K562 (cell line): Measurements from ENCODE around the gene RELL2. TPM values are rescaled to one million over a fixed set of nuclear protein-coding genes. Genes with fewer than 3 reads are reported as not detected.

ENCODE experiments used
- ATAC-seq: fragments of 200-7000 bp; cut with Tn5 transposase; 3 replicates; pipeline ENCODE4 v1.9.1; 2020; ENCODE audit warnings: moderate library complexity
- BruUV-seq: library from RNA; stranded (reverse); fragments of 400-500 nt; replicated peaks from 2 replicates; lab custom pipeline; 2021; lab: Mats Ljungman, UMichigan
- CTCF ChIA-PET: fragments of 300-600 bp; formaldehyde crosslinking; extraction: SDS; loops from one replicate; lab custom pipeline; 2021; ENCODE audit warnings: low intra/inter-chr PET ratio; lab: Yijun Ruan, JAX
- POLR2A ChIA-PET: fragments of 300-600, 350-650 bp; sonication (Branson Sonifier 250); formaldehyde crosslinking; extraction: SDS; loops from one replicate; lab custom pipeline; 2021; ENCODE audit warnings: antibody characterized with exemption, inconsistent platforms; lab: Yijun Ruan, JAX
- DNase-seq, 4 experiments: peaks; one replicate each; pipeline versions ENCODE4 v3.0.0 to v3.0.0-alpha.2; 2011 to 2018; ENCODE audit warnings: low spot score in 3 of 4, mixed read lengths in 3 of 4; ENCODE audit errors: extremely low read depth in 1 of 4
- FAIRE-seq: peaks from 2 replicates; lab custom pipeline; 2011; peaks lifted over from hg19 to GRCh38; lab: Jason Lieb, UNC
- H2AFZ ChIP-seq: 2 replicates; pipeline ENCODE4 v1.6.0; 2011; ENCODE audit warnings: low read depth, low read length, control low read depth, inconsistent platforms
- H3K27ac ChIP-seq: fragments of 200-600 bp; 3 replicates; pipeline ENCODE4 v1.8.0; 2011; ENCODE audit warnings: low read depth, mild to moderate bottlenecking, control low read depth, inconsistent platforms, low read length, moderate library complexity, mixed read lengths; ENCODE audit errors: extremely low read depth
- H3K27me3 ChIP-seq, 2 experiments: fragments of 300-600 bp in 1 of 2; 2 replicates in 1 of 2; 3 replicates in 1 of 2; pipeline versions ENCODE4 v1.6.0 to v1.8.0; 2011; ENCODE audit warnings: inconsistent platforms in 2 of 2, low read length in 2 of 2, mild to moderate bottlenecking in 1 of 2, mixed read lengths in 1 of 2, moderate library complexity in 1 of 2; ENCODE audit not compliant: control insufficient read depth in 2 of 2, insufficient read depth in 2 of 2
- H3K36me3 ChIP-seq: fragments of 300-600 bp; 3 replicates; pipeline ENCODE4 v1.8.0; 2011; ENCODE audit warnings: mild to moderate bottlenecking, low read length, inconsistent platforms; ENCODE audit not compliant: control insufficient read depth, insufficient read depth
- H3K4me1 ChIP-seq, 2 experiments: fragments of 200-600 bp in 1 of 2; replicated peaks in 1 of 2; 2 replicates in 1 of 2; 3 replicates in 1 of 2; pipeline versions ENCODE4 v1.5.1 to v1.8.0; 2011; ENCODE audit warnings: inconsistent platforms in 2 of 2, low read length in 2 of 2, mild to moderate bottlenecking in 1 of 2, mixed read lengths in 1 of 2, moderate library complexity in 1 of 2; ENCODE audit not compliant: control insufficient read depth in 2 of 2, insufficient read depth in 2 of 2
- H3K4me2 ChIP-seq: 2 replicates; pipeline ENCODE4 v1.6.1; 2011; ENCODE audit warnings: low read length, control low read depth, inconsistent platforms, mixed read lengths; ENCODE audit not compliant: insufficient read depth
- H3K4me3 ChIP-seq: fragments of 200-600 bp; sonication (generic), shearing (Covaris generic); 2 replicates; pipeline ENCODE4 v1.5.1; 2016; ENCODE audit warnings: control low read depth, inconsistent platforms
- H3K79me2 ChIP-seq: fragments of 200-600 bp; 3 replicates; pipeline ENCODE4 v1.8.0; 2011; ENCODE audit warnings: low read length, inconsistent platforms; ENCODE audit not compliant: control insufficient read depth, insufficient read depth
- H3K9ac ChIP-seq, 2 experiments: 2 replicates each; pipeline versions ENCODE4 v1.6.0 to v1.6.1; 2011; ENCODE audit warnings: low read depth in 2 of 2, low read length in 2 of 2, control low read depth in 1 of 2, inconsistent platforms in 1 of 2, mild to moderate bottlenecking in 1 of 2, mixed read lengths in 1 of 2; ENCODE audit not compliant: insufficient read depth in 1 of 2
- H3K9me1 ChIP-seq: one replicate; pipeline ENCODE4 v1.6.0; 2011; ENCODE audit warnings: inconsistent platforms, mild to moderate bottlenecking, low read length, moderate library complexity; ENCODE audit not compliant: control insufficient read depth, insufficient read depth
- H3K9me3 ChIP-seq: replicated peaks from 2 replicates; pipeline ENCODE4 v1.5.1; 2011; ENCODE audit warnings: low read depth, low read length, inconsistent platforms; ENCODE audit not compliant: control insufficient read depth, insufficient read depth
- H4K20me1 ChIP-seq: replicated peaks from 2 replicates; pipeline ENCODE4 v1.6.1; 2011; ENCODE audit warnings: low read length, inconsistent platforms, mixed read lengths; ENCODE audit not compliant: control insufficient read depth, insufficient read depth
- GABPA ChIP-seq: fragments of 200-800 bp; sonication (Bioruptor generic); conservative IDR thresholded peaks from 2 replicates; pipeline ENCODE4 v1.6.1; 2016; ENCODE audit warnings: low read depth, missing genetic modification characterization, missing compliant biosample characterization
- HES1 ChIP-seq: fragments of 450-650 bp; IDR thresholded peaks from 2 replicates; pipeline ENCODE4 v1.6.1; 2016; ENCODE audit warnings: low read depth, mild to moderate bottlenecking, moderate library complexity
- PRDM10 ChIP-seq: fragments of 450-650 bp; IDR thresholded peaks from 2 replicates; pipeline ENCODE4 v1.6.1; 2018; ENCODE audit not compliant: partially characterized antibody
- SIRT6 ChIP-seq: IDR thresholded peaks from one replicate; pipeline ENCODE4 v1.6.1; 2012; ENCODE audit warnings: low read depth, mild to moderate bottlenecking, control low read depth, inconsistent platforms, low read length, moderate library complexity
- SMAD4 ChIP-seq: fragments of 250-450 bp; sonication (Bioruptor Pico); conservative IDR thresholded peaks from 2 replicates; pipeline ENCODE4 v1.8.0; 2021; ENCODE audit warnings: inconsistent platforms, mild to moderate bottlenecking, moderate library complexity
- SRSF9 ChIP-seq: fragments of 200-400 bp; formaldehyde crosslinking; IDR thresholded peaks from 2 replicates; pipeline ENCODE4 v1.6.1; 2017; ENCODE audit warnings: low read depth, low read length, borderline replicate concordance
- TSHZ1 ChIP-seq: fragments of 250-450 bp; sonication (Bioruptor Pico); IDR thresholded peaks from 2 replicates; pipeline ENCODE4 v1.4.0; 2020; ENCODE audit warnings: mild to moderate bottlenecking, moderate library complexity
- XRCC4 ChIP-seq: IDR thresholded peaks from one replicate; pipeline ENCODE4 v1.6.1; 2011; ENCODE audit not compliant: insufficient read depth, insufficient read length; ENCODE audit errors: extremely low read depth
- ZNF232 ChIP-seq: sonication (generic); formaldehyde crosslinking; IDR thresholded peaks from 2 replicates; pipeline ENCODE4 v1.8.0; 2022; ENCODE audit warnings: mild to moderate bottlenecking, missing genetic modification reagents
- ZNF766 ChIP-seq: fragments of 200-800 bp; sonication (Bioruptor generic); conservative IDR thresholded peaks from 2 replicates; pipeline ENCODE4 v1.6.1; 2016; ENCODE audit warnings: missing genetic modification characterization, missing compliant biosample characterization
- WGBS: fragments of 100-300 bp; shearing (Covaris generic); methylation state at CpG from one replicate; pipeline ENCODE4 v1.1.6; 2016; ENCODE audit warnings: low coverage, mixed read lengths; ENCODE audit not compliant: insufficient coverage; ENCODE audit errors: missing lambda C conversion rate; 5-methylcytosine and 5-hydroxymethylcytosine counted together
- in situ Hi-C: fragments of 300-500 bp; cut with MboI; formaldehyde crosslinking; loops from 4 replicates; pipeline ENCODE4 v1.15.0; 2018; ENCODE audit warnings: inconsistent platforms, mixed read lengths
- intact Hi-C: fragments of 100-400 bp; cut with micrococcal nuclease; formaldehyde crosslinking; loops from 2 replicates; pipeline ENCODE4 v1.14.2; 2022
- polyA plus RNA-seq, 8 experiments: library from polyadenylated mRNA; depleted of rRNA in 4 of 8; stranded (reverse) in 5 of 8; unstranded in 3 of 8; fragments of >200 nt; fragmentation: Nextera tagmentation in 2 of 8; fragmentation: Illumina TruSeq in 1 of 8; extraction: Ambion mirVana in 2 of 8; extraction: Trizol in 1 of 8; gene quantifications; 2 replicates each; pipeline versions ENCODE4 v1.2.1 to v1.2.3, GENCODE V29; 2011 to 2014; ENCODE audit warnings: inconsistent platforms in 1 of 8, missing spikeins in 1 of 8
- total RNA-seq, 7 experiments: library from RNA; depleted of rRNA in 6 of 7; stranded (reverse); fragments of >200 nt in 6 of 7; fragmentation: Illumina TruSeq in 2 of 7; extraction: Trizol in 2 of 7; gene quantifications; 2 replicates each; pipeline versions ENCODE4 v1.2.1 to v1.2.3, GENCODE V29; 2011 to 2021; ENCODE audit warnings: low replicate concordance in 1 of 7

The RELL2 gene
- total and polyA plus RNA-seq, 9 of the 15 experiments (the other 6 are each of a cell fraction or from before 2014, with no cell fraction given) = 0.06 to 36.0 (median 14.3) TPM

- TF ChIP-seq TSHZ1 (CRISPR knock-in tag) = no peak
- TF ChIP-seq SIRT6 = no peak
- no peak for TF ChIP-seq ZNF766 (CRISPR knock-in tag)
Observed at GRCh38 chr5:141650851-141651727, 14.3 kb downstream of the RELL2 start, which contains the start of gene FCHSD1 (continued).

GRCh38 chr5:141651728-141652105 lies 14.9 kb downstream of the RELL2 start:
- H2AFZ ChIP-seq = peak overlapping the region; percentile 84
- peaks cover 3% of the 10 kb centered on the region; the same call in 1 of the 3 replicates for H3K79me2 ChIP-seq
- H3K9ac ChIP-seq = peak overlapping the region; percentile 67 to 80; a peak in 3 of 4 replicates
- CTCF ChIA-PET = no interaction called here
- DNase-seq (no peak), ATAC-seq (no peak), FAIRE-seq (no peak)
- in situ Hi-C loops (no loop called here), intact Hi-C loops (no loop called here)
- H3K4me2 ChIP-seq = peak overlapping the region; percentile 89
- H3K9me1 ChIP-seq = no peaks in the 10 kb centered on the region
- H3K36me3 ChIP-seq = peaks cover 10% of the 10 kb centered on the region; the same call in 2 of the 3 replicates
- peak overlapping the region; percentile 77 for H3K4me3 ChIP-seq
- no TSS peak for BruUV-seq
- H3K27me3 ChIP-seq = no peaks in the 10 kb centered on the region
- H3K9me3 ChIP-seq = no peaks in the 10 kb centered on the region
- whole genome bisulfite sequencing = 48% methylated on average over 9 of the region's 9 CpGs
- H4K20me1 ChIP-seq = no peaks in the 10 kb centered on the region
- peak overlapping the region; percentile 52 for H3K27ac ChIP-seq
- peaks cover 9 to 27% of the 10 kb centered on the region in 2 experiments for H3K4me1 ChIP-seq
- POLR2A ChIA-PET = interaction anchor here (0.6 to 2.2 kb wide), 4 partner anchors 10 to 35 kb away, joined by 3 to 10 read pairs (median 6); no protein-coding TSS in a partner anchor
- no peak for TF ChIP-seq SRSF9
- no peak for TF ChIP-seq PRDM10
- TF ChIP-seq SMAD4 (CRISPR knock-in tag) = 0 out of 2 replicates have a peak, but pooled peaks have one; percentile 32
- 0 out of 2 replicates have a peak, but pooled peaks have one; percentile 13 for TF ChIP-seq GABPA (tag)
- no peak for TF ChIP-seq ZNF232 (CRISPR knock-in tag)
- no peak for TF ChIP-seq HES1
- no peak for TF ChIP-seq XRCC4
